HL-60/S4 treated with retinoic acid at 250 ng/mL for 4 days and 3 days (cell line): ENCODE measurements around the gene NET1.

ENCODE experiments used
- in situ Hi-C: fragments of 300-500 bp; cut with MboI; formaldehyde crosslinking; loops from 2 replicates; pipeline ENCODE4 v1.7.0; 2022; ENCODE audit warnings: low sequenced_read_pairs

Gene NET1

DNA sequence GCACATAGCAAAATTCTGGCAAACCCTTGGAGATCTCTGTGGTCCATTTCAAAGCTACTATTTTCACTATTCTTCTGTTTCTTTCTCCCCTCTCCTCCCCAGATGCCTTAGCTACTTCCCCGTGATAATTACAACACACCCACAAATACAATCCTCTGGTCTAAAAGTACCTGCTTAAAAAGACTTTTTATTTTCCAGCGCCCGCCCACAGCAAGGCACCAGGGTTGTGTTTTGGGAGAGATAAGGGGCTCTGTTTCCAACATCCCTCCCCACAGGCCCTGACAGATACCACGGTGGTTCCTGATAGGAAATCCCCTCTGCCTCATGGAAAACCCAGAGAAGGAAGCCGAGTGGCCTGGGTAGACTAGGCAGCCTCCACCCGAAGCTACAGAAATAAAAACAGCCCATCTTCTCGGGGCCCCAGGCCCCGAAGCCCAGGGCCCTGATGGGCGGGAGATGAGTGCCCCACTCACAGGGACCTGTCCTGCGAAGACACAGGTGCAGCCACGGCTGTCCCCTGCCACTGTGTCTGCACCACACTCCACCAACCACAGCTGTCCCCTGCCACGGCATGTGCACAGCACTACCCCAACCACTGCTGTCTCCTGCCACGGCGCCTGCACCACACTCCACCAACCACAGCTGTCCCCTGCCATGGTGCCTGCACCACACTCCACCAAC, 67.3 kb downstream of the NET1 start:
- in situ Hi-C loops = no loop called here

DNA sequence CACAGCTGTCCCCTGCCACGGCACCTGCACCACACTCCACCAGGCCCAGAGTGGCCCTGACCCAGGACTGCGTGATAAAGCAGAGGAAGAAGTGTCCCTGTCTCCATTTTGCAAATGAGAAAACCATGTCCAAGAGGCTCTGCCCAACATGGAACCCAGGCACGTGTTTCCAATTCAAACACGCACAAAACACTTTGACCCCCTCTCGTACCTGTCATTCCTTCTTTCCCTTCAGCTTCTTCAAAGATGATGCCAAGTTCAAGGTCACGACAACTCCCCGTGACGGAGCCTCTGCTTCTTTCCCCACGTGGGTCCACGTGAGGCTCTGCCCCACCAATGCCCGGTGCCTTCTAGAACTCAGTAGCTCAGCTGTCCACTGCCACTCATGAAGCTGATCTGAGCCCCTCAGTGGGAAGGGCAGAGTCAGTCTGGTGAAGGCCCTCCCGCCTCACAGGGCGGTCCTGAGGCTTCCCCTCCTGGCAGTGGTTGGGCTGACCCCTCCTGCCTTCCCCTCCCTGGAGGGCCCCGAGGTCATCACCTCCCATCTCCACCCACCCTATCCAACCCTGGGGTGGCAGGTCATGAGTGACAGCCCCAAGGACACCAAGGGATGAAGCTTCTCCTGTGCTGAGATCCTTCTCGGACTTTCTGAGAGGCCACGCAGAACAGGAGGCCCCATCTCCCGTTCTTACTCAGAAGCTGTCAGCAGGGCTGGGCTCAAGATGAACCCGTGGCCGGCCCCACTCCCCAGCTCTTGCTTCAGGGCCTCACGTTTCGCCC, 68.0 kb downstream of the NET1 start:
- in situ Hi-C loops = no loop called here

DNA sequence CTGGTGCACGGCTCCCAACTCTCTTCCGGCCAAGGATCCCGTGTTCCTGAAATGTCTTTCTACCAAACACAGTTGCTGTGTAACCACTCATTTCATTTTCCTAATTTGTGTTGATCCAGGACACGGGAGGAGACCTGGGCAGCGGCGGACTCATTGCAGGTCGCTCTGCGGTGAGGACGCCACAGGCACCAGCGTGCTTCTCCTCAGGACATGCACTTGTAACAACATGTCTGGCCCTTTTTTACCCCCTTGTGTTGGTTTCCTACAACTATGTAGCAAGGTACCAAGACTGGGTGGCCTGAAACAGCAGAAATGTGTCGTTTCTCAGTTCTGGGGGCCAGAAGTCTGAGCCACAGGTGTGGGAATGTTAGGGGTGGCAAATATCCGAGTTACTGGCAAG, 68.8 kb downstream of the NET1 start:
- in situ Hi-C loops = no loop called here

DNA sequence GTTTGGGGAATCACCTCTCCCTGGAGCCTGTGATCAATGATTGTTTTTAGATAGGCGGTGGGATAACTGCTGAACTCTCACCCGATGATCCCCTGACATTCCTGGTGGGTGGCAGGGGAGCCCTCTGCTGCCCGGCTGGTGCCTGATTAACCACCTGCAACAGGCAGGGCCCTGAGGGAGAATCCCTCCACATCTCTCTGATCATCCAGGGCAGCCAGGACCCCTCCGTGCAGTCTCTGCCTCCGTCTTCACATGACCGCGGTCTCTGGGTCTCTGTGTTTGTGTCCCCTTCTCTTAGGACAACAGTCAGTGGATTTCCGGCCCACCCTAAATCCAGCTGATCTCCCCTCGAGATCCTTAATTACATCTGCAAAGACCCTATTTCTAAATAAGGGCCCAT, 69.7 kb downstream of the NET1 start:
- in situ Hi-C loops = no loop called here

DNA sequence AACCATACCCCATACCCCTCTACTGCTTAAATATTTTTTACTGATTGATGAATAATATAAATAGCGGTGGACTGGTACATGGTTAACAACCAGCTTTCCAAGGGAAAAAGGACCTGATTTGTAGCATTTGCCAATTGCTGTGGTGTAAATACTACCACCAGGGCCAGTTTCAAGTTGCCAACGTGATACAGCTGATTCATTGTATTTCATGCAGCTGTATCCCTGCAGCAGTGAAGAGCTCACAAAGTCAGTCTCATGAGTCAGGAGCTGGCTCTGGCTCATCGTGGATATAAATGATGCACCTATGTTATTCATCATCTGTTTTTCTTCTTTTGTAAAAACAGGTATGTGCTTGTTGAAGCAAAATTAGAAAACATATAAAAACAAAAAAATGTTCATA, 71.8 kb downstream of the NET1 start:
- in situ Hi-C loops = no loop called here

DNA sequence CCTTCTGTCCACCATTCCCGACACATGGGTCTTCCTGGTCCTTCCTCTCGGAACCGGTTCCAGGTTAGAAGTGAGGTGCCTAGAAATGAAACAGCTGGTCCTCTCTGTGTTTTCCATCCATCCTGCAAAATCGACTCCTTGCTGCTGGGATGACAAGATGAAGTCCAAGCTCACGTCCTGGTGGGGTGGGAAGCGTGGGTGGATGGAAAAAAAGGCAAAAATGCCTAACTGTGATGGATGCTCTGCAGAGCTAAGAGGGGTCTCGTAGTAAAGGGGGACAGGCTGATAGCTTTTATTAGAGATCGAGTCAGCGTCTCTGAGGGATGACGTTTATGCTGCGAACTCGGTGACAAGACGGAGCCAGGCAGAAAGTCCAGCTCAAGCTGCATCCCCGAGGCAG, 72.9 kb downstream of the NET1 start:
- in situ Hi-C loops = no loop called here

DNA sequence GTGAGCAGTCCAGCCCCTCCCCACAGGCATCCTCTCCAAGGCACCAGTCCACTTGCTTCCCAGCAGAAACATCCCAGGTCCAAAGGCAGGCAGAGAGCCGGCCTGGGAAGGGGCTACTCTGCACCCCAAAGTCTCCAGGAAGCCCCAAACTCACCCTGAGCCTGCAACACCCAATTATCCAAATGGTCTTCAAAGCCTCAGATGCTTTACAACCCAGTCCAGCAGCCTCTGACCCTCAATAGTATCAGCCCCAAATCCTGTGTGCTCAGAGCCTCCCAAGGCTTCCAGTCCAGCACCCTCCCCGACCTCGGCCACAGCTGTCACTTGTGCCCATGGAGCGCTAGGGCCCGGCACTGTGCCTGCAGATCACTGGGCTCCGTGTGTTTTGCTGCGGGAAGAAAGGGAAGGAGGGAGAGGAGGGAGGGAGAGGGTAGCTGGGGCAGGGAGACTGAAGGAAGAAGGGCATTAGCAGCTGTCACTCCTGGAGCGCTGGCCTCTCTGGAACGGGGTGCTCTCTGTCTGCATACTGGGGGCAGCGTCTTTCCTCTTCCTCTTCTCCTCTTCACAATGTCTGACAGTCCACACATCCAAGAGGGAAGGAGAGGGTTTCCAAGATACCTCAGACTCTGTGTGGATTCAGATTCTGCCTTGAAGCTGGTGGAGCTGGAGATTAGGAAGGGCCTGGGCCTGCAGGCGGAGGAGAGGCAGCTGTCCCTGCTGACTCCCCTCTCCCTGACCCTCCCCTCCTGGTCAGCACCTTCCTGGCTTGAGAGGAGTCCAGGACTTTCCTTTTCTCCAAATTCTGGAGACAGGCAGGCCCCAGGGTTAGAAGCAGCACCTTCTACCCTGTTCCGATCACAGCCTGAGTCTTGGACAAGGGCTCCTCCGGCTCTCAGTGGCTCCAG, 73.8 kb downstream of the NET1 start:
- in situ Hi-C loops = no loop called here

DNA sequence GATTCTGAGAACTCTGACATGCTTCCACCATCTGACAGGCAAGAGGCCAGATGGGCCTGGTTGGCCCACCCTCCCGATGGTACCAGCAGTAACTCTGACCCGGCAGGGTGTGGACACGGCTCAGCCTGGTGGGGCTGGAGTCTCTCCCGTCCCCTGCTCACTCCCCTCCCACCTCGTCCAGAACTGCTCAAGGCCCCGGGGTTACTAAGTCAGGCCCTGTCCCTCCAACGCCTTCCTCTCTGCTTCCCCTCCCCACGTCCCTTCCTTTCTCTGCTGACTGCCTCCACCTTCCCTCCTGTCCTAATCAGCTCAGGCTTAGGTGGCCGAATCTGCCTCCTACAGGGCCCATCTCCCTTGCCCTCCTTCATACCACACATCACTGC, 74.5 kb downstream of the NET1 start:
- in situ Hi-C loops = no loop called here

DNA sequence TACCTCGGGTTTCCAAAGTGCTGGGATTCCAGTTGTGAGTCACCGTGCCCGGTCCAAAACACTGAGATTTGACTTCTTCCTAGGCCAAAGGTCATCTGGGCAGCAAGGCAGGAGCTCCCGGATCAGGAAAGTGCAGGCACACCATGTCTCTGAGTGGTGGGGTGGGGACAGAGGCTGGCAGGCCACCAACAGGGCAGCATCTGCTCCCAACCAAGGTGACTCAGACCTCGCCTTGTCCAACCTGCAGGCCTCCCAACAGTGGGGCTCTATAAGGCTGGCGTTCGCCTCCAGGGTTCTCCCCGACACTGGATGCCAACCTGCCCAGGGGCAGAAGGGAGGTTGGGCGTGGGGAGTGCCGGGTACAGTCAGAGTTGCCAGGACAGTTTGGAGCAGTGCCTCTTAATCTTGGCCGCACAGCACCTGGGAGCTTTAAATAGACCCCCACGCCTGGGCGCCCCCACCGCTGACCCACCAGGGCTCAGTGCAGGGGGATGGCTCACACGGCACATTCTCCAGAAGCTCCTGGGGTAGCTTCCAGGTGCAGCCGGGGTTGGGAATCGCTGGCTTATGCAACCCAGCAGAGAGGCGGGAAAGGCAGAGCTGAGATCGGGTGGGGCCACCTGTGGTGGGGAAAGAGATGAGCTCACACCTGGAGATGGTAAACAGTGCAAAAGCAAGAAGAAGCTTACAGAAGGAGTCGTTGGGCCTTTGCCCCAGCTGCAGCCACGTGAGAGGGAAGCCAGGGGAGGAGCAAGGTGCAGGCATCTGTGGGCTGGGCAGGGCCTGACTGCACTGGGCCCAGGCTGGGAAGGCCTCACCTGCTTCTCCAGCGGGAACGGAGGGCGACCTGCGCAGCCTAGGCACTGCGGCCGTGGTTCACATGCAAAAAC, 76.2 kb downstream of the NET1 start:
- in situ Hi-C loops = no loop called here

DNA sequence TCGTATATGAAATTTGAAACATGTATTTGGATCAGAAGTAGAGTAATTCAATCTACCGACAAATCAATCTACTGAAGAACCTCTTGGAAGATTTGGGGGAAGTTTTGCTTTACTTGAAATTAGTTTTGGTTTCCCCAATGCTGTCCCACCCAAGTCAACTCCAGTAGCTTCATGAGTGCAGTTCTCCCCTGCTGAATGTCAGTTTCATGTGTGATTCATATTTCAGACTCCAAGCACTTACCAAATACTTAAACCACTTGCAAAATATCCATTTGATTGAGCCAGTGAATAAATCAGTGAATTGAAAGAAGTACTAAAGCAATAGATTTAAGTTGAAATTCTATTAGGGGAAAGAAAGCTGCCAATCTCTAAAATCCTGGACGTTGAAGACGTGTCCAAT, 77.7 kb downstream of the NET1 start:
- in situ Hi-C loops = no loop called here

DNA sequence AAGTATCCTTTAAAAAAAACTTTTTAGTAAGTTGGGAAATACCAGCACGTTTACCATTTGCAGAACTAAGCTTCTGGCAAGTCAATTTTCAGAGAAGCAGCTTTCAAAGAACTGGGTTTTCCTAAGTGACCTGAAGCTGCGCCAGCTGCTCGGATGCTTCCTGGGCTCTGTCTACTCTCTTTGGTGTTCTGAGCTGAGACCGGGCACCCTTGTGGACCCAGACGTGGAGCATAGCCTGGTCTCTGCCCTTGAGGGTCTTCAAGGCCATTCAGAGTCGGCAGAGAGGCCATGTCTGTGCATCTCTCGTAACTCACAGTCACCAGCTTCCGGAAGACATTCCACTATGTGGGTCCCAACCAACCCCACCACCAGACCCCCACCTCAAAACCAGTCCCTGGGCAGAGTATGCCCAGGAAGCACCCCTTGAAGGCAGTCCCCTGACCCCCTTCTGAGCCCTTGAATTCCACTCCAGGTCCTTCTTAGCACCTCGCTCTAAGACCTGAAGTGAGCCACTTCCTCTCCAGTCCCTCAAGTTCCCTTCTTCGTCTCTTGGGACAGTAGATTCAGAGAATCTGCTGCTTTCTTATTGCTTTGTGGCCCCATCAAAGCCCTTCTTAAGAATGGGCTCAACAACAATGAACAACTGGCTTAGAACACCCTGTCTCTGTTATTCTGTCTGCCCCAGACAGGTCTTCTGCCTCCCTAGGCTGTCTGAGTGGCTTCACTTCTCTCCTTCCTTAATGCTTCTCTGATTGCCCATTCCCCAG, 78.5 kb downstream of the NET1 start:
- in situ Hi-C loops = no loop called here

DNA sequence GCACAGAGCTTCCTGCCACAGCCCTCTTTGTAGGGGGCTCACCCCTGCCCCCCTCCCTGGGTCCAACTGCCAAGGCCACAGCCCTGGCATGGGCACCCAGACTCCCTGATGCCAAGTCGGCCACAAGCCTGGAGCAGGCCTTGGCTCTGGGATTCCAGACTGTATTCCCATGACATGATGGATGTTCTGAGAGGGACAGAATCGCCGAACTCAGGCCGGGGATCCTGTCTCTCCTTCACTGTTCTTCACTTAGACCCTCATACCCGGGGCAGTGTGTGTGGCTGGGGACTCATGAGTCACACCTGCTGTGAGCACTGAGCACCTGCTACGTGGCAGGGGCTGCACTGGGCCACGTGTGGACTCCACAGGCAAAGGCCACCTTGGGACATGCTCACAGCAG, 79.1 kb downstream of the NET1 start:
- in situ Hi-C loops = no loop called here

DNA sequence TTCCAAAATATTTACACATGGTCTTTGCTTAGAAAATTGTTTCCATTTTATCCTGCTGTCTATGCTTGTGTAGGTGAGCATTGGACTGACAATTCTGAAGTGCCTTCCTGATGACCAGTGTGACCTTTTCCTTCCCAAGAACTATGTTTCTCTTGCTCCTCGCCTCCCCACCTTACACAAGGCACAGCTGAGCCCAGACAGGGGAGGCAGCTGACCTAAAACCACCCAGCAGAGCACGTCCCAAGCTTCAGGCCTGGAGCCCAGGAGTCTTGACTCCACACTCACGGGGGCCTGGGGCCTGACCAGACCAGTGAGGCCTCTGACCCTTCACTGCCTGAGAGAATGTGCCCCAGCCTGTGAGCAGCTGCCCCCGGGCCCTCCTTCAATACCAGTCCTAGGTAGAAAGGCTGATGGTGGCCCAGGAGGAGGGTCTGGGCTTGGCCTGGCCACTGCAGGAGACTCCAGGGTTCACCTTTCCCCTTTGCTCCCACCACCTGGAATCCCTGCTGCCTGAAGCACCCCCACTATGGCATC, 80.0 kb downstream of the NET1 start:
- in situ Hi-C loops = no loop called here

DNA sequence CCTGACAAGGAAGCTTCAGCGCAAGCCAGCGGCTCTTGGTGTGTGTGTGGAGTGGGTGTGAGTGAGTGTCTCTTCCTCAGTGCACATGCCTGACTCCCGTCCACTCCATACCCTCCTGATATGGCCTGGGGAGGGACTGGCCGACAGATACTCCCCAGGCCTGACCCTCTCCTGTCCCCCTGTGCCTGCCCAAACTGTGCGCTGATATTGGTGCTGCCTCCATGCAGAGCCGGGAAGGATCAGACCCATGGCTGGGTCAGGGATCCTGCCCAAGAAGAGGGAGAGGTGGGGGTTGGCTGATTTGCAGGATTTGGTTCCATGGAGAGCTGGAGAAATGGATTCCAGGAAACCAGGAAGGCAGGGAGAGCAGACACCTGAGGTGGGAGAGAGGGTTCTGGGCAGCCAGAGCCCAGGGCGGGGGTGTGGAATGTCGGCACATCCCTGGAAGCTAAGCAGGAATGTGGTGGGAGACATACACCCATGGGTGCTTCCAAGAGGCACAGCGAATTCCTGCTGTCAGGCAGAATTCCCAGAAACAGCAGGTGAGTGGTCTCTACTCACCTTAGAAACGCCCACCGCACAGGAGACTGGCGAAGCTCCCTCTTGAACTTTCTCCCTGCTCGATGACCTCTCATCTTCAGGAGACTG, 80.7 kb downstream of the NET1 start:
- in situ Hi-C loops = no loop called here

DNA sequence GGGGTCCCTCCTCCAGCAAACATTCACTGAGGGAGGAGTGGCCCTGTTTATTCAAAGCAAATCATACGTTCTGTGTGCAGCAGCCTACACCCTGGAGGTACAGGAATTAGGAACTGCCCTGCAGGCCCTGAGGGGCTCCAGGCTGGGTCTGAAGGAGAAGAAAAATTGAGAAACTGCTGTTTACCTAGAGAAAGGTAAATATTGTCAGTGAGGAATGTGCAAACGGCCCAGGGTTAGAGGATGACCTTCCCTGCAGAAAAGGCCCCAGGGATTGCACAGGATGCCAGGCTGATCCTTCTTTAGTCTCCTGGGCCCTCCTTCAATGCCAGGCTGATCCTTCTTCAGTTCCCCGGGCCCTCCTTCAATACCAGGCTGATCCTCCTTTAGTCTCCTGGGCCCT, 81.3 kb downstream of the NET1 start:
- in situ Hi-C loops = no loop called here

DNA sequence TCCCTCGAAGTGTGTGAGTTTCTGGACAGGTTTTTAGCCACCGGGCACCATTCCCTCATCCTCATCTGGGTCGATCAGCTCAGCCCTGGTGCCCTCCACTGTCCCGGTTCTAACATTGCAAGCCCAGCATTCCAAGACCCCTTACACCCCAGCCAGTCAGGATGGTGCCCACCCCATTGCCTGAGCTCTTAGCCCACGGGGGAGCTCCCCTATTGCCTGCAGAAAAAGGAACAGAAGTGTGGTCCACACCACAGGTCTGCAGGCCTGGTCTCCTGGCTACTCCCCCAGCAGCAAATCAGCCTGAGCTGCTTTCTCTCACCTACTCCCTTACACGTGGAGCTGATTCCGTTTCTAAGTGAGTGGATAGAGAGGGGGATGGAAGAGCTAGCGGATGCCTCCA, 82.3 kb downstream of the NET1 start:
- in situ Hi-C loops = no loop called here

DNA sequence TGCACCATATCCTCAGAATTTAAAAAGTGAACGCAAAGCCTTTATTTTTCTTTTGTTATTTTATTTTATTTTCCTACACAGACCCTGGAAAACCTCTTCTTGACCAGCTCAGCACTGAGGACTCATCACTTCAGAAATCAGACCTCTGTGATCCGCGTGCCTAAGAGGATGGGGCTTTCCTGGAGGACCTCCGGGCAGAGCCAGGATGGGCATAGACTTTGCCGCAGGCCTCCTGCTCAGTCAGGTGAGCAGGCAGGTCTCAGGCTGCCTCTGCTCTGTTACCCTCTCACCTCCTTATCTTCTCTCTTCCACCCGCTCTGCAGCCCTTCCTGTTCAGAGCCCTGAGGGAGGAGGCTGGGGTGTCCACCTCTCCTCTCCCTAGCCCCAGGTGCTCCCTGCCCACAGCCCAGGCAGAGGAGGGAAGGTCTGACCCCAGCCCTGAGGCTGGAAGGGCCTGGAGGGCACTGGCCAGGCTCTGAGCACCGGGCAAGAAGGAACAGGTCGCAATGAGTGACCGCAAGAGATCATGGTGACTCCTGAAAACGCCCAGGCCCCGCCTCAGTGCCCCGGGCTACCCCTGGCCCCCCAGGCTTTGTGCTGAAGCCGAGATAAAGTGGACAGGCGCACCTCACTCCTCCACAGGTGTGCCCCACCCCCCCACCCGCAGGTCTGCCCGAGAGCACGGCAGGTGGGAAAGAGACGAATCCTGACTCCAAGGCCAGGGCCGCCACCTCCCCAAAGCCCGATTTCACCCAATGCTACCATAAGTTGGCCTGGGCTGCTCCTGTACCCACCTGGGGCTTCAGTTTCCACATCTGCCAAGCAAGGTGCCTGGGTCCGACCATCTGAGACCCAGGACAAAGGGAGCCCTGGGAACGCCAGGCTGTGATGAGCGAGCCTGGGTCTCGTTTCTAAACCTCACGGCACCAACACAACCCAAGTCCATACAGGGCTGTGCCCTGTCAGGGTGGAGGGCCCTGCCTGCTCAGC, 84.2 kb downstream of the NET1 start:
- in situ Hi-C loops = no loop called here

DNA sequence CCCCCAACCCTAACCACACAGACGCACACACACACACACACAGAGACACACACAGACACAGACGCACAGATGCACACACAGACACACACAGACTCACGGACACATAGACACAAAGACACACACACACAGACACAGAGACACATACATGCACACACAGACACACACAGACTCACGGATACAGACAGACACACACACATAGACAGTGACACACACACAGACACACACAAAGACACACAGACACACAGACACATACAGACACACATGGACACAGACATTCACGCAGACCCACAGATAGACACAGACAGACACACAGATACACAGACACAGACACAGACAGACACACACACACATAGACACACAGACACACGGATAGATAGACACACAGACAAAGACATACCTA, 84.9 kb downstream of the NET1 start:
- in situ Hi-C loops = no loop called here
